ENCODE results near the gene SUMO3.

DNA sequence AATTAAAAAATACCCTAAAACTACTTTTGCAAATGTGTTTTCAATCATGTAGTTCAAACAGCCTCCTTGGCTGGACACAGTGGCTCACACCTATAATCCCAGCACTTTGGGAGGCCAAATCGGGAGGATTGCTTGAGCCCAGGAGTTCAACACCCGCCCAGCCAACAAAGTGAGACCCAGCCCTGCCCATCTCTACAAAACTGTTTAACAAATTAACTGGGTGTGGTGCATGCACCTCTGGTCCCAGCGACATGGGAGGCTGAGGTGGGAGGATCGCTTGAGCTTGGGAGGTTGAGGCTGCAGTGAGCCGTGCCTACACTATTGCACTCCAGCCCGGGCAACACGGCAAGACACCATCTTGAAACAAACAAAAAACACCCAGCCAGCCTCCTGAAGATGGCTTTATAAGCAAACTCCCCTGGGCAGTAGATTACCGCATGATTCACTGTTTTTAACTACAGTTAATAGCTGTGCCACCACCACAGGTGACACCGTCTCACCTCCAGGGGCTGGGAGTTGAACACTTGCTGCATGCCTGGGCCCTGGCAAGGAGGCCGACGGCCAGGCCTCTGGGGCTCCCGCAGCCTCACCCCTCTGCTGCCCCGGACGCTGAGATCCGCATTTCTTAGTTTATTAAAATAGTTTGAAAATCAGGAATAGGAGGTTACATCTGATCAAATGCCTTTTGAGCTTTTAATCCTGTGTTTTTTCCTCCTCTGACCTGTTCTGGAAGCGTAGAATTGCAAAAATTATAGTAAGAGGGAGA is 39.4 kb upstream of the SUMO3 start:
- TF ChIP-seq, protein P1, sequence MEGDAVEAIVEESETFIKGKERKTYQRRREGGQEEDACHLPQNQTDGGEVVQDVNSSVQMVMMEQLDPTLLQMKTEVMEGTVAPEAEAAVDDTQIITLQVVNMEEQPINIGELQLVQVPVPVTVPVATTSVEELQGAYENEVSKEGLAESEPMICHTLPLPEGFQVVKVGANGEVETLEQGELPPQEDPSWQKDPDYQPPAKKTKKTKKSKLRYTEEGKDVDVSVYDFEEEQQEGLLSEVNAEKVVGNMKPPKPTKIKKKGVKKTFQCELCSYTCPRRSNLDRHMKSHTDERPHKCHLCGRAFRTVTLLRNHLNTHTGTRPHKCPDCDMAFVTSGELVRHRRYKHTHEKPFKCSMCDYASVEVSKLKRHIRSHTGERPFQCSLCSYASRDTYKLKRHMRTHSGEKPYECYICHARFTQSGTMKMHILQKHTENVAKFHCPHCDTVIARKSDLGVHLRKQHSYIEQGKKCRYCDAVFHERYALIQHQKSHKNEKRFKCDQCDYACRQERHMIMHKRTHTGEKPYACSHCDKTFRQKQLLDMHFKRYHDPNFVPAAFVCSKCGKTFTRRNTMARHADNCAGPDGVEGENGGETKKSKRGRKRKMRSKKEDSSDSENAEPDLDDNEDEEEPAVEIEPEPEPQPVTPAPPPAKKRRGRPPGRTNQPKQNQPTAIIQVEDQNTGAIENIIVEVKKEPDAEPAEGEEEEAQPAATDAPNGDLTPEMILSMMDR (IDR thresholded peaks at IDR 0.05): no peak
- TF ChIP-seq EP300 (IDR thresholded peaks at IDR 0.05): no peak
